Hematopoietic multipotent progenitor cell treated with erythropoietin and hydrocortisone succinate and interleukin-3 and kit ligand, for 8 days (in vitro differentiated cells): ENCODE measurements around the gene GXYLT2.

Experiments used
- DNase-seq: peaks from one replicate; pipeline ENCODE4 v3.0.0-alpha.2; 2015

GXYLT2 gene

DNA sequence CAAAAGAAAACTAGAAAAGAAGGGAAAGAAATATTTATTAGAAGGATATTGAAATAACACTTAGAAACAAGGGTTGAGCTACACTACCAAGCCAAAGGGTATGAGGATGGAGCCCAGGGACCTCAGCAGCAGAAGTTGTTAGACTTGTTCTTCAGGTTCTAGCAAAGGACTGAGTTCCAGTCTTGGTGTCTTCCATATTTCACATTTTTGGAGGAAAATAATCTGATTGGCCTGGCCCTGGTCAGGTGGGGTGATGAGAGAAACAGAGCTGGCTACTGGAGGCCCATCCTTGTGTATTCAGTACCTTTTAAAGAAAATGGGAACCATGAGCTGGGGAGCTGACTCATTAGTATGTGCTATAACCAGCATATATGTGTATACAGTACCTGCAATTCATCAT is 137.0 kb downstream of the GXYLT2 start:
- DNase-seq, result no peak

DNA sequence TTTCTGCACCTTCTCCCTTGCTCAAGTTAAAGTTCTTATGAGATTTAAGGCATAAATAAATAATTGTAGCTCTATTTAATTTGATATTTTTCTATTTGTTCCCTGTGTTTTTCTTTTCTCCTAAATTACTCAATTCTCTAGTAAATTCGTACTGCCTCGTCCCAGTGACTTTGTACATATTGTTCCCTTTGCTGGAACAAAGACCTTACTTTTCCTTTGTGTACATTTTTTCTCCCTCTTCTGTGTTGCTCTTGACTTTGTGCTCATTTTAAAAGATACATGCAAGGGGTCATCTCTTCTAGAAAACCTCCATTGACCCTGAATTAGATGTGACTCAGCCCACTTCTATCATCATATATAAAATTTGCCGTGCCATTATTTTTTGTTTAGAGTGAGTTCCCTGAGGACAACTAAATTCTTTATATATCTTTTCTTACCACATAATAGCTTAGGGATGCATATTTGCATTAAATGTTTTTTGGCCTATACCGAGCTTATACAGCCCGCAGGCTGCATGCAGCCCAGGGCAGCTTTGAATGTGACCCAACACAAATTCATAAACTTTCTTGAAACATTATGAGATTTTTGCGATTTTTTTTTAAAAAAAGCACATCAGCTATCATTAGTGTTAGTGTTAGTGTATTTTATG is 138.4 kb downstream of the GXYLT2 start:
- DNase-seq, result no peak
